ENCODE results near the gene GLTP. TPM values are rescaled to one million over a fixed set of nuclear protein-coding genes. Genes with fewer than 3 reads are reported as not detected.

The GLTP gene
- total and polyA plus RNA-seq, 2 of the 13 experiments (the other 11 are each of a cell fraction or from before 2014, with no cell fraction given), result 10.7 to 12.9 TPM

- TF ChIP-seq ZNF292 (CRISPR knock-in tag; IDR thresholded peaks at IDR 0.05; ENCODE audit: borderline replicate concordance, low read depth), result no peak
- TF ChIP-seq HNRNPLL (IDR thresholded peaks at IDR 0.05; ENCODE audit: low read depth, low read length, poor library complexity, severe bottlenecking), result no peak
- peak; percentile 86 for TF ChIP-seq PATZ1 (CRISPR knock-in tag; IDR thresholded peaks at IDR 0.05)
- no peak for TF ChIP-seq ZNF224 (CRISPR knock-in tag; IDR thresholded peaks at IDR 0.05)
- TF ChIP-seq ARID5B (CRISPR knock-in tag; IDR thresholded peaks at IDR 0.05), result 0 out of 2 replicates have a peak, but pooled peaks have one; percentile 12
- no peak for TF ChIP-seq NR2F2 (IDR thresholded peaks at IDR 0.05; ENCODE audit: borderline replicate concordance, low read depth)
- peak; percentile 51; the same call in 1 of the 2 replicates for TF ChIP-seq KDM2A (CRISPR knock-in tag; IDR thresholded peaks at IDR 0.05; ENCODE audit: borderline replicate concordance, low read depth)
- peak; percentile 40; the same call in 1 of the 2 replicates for TF ChIP-seq SALL1 (CRISPR knock-in tag; IDR thresholded peaks at IDR 0.05)
- TF ChIP-seq IRF2 (CRISPR knock-in tag; IDR thresholded peaks at IDR 0.05), result peak; percentile 55
- TF ChIP-seq CSRNP1 (CRISPR knock-in tag; IDR thresholded peaks at IDR 0.05), result no peak
- no peak for TF ChIP-seq KLF16 (CRISPR knock-in tag; IDR thresholded peaks at IDR 0.05)
- no peak for TF ChIP-seq PPARG (CRISPR knock-in tag; conservative IDR thresholded peaks at IDR 0.05)
- TF ChIP-seq SIN3B (IDR thresholded peaks at IDR 0.05; ENCODE audit: low read length), result no peak
- TF ChIP-seq SALL2 (CRISPR knock-in tag; IDR thresholded peaks at IDR 0.05), result no peak
- no peak for TF ChIP-seq ZNF580 (CRISPR knock-in tag; IDR thresholded peaks at IDR 0.05; ENCODE audit: borderline replicate concordance, low read depth)
- no peak for TF ChIP-seq ZNF30 (CRISPR knock-in tag; IDR thresholded peaks at IDR 0.05)
- TF ChIP-seq KDM5B (CRISPR knock-in tag; IDR thresholded peaks at IDR 0.05; ENCODE audit: borderline replicate concordance), result peak; percentile 37; the same call in 1 of the 2 replicates
- TF ChIP-seq MAZ (IDR thresholded peaks at IDR 0.05; ENCODE audit: borderline replicate concordance, low read depth, low read length), result peak; percentile 63; the same call in 1 of the 2 replicates
- TF ChIP-seq MAZ (CRISPR knock-in tag; IDR thresholded peaks at IDR 0.05; ENCODE audit: low read depth), result 0 out of 2 replicates have a peak, but pooled peaks have one; percentile 46
- no peak for TF ChIP-seq FOXA1 (IDR thresholded peaks at IDR 0.05)
- 0 out of 2 replicates have a peak, but pooled peaks have one; percentile 14 for TF ChIP-seq FOXA1 (CRISPR knock-in tag; IDR thresholded peaks at IDR 0.05)
- no peak for TF ChIP-seq ZFP90 (CRISPR knock-in tag; IDR thresholded peaks at IDR 0.05; ENCODE audit: borderline replicate concordance)
Observed at GRCh38 chr12:109804820-109805761, 75.2 kb downstream of the GLTP start (continued).
